B cell (primary cell): ENCODE data around the gene MAD1L1. TPM values are rescaled to one million over a fixed set of nuclear protein-coding genes. Genes with fewer than 3 reads are reported as not detected.

Experiments
- ATAC-seq: fragments of 200-7000 bp; cut with Tn5 transposase; one replicate; pipeline ENCODE4 v1.10.0; 2021; ENCODE audit warnings: low read depth, mild to moderate bottlenecking, moderate number of reproducible peaks, moderate library complexity
- CTCF ChIA-PET: fragments of 350-600 bp; sonication (Branson Sonifier 250); formaldehyde crosslinking; loops from one replicate; lab custom pipeline; 2021; ENCODE audit warnings: antibody characterized with exemption, inconsistent platforms; lab: Charles Lee
- POLR2A ChIA-PET: fragments of 350-600 bp; sonication (Branson Sonifier 250); formaldehyde crosslinking; loops from one replicate; lab custom pipeline; 2021; ENCODE audit warnings: antibody characterized with exemption; lab: Charles Lee
- DNase-seq: peaks from one replicate; pipeline ENCODE4 v3.0.0; 2013
- H2AFZ ChIP-seq: 2 replicates; pipeline ENCODE4 v1.6.1; 2012; ENCODE audit warnings: mild to moderate bottlenecking, low read depth, low read length; ENCODE audit not compliant: insufficient read depth, poor library complexity, severe bottlenecking
- H3K27ac ChIP-seq, 2 donors: 1 replicate in 1 of 2; 2 replicates in 1 of 2; pipeline ENCODE4 v1.5.1; 2012 to 2013; ENCODE audit warnings: low read length in 2 of 2, mild to moderate bottlenecking in 2 of 2, moderate library complexity in 1 of 2
- H3K27me3 ChIP-seq, 4 experiments: fragments of 200-600 bp in 1 of 4; sonication (generic) in 1 of 4; replicated peaks in 1 of 4; 1 replicate in 2 of 4; 2 replicates in 2 of 4; pipeline versions ENCODE4 v1.6.1 to v1.7.0; 2013 to 2016; ENCODE audit warnings: low read length in 3 of 4, mild to moderate bottlenecking in 2 of 4, mixed read lengths in 1 of 4, moderate library complexity in 1 of 4; ENCODE audit not compliant: insufficient read depth in 4 of 4, control insufficient read depth in 3 of 4; ENCODE audit errors: control extremely low read depth in 1 of 4
- H3K36me3 ChIP-seq, 2 experiments: replicated peaks in 1 of 2; 1 replicate in 1 of 2; 2 replicates in 1 of 2; pipeline versions ENCODE4 v1.6.1 to v1.7.1; 2013; ENCODE audit warnings: low read length in 1 of 2; ENCODE audit not compliant: insufficient read depth in 2 of 2, control insufficient read depth in 1 of 2; ENCODE audit errors: control extremely low read depth in 1 of 2, extremely low read depth in 1 of 2
- H3K4me1 ChIP-seq, 2 donors: fragments of 200-600 bp in 1 of 2; sonication (generic) in 1 of 2; 1 replicate in 1 of 2; 2 replicates in 1 of 2; pipeline versions ENCODE4 v1.5.1 to v1.6.1; 2013 to 2017; ENCODE audit warnings: low read length in 2 of 2; ENCODE audit not compliant: control insufficient read depth in 2 of 2, insufficient read depth in 2 of 2
- H3K4me2 ChIP-seq: replicated peaks from 2 replicates; pipeline ENCODE3; 2012; ENCODE audit warnings: mild to moderate bottlenecking, low read depth, low read length; ENCODE audit not compliant: poor library complexity, severe bottlenecking
- H3K4me3 ChIP-seq, 5 experiments: fragments of 200-600 bp in 1 of 5; sonication (generic) in 1 of 5; 1 replicate in 3 of 5; 2 replicates in 2 of 5; pipeline versions ENCODE4 v1.5.1 to v1.7.0; 2011 to 2016; ENCODE audit warnings: low read length in 4 of 5, mild to moderate bottlenecking in 4 of 5, low read depth in 2 of 5, control low read depth in 1 of 5, moderate library complexity in 1 of 5; ENCODE audit not compliant: insufficient read depth in 1 of 5; ENCODE audit errors: control extremely low read depth in 1 of 5, extremely low read depth in 1 of 5
- H3K79me2 ChIP-seq: fragments of 200-600 bp; sonication (generic); one replicate; pipeline ENCODE4 v1.6.0; 2016; ENCODE audit warnings: low read length; ENCODE audit not compliant: control insufficient read depth, insufficient read depth
- H3K9ac ChIP-seq: fragments of 200-600 bp; sonication (generic); 2 replicates; pipeline ENCODE4 v1.6.1; 2017; ENCODE audit warnings: mild to moderate bottlenecking, low read length, moderate library complexity
- H3K9me3 ChIP-seq, 3 donors: one replicate each; pipeline versions ENCODE4 v1.6.1 to v1.7.1; 2013; ENCODE audit warnings: low read length in 2 of 3; ENCODE audit not compliant: control insufficient read depth in 2 of 3, insufficient read depth in 1 of 3; ENCODE audit errors: control extremely low read depth in 1 of 3
- H4K20me1 ChIP-seq: 2 replicates; pipeline ENCODE4 v1.6.0; 2012; ENCODE audit warnings: mild to moderate bottlenecking, low read length; ENCODE audit not compliant: insufficient read depth, control insufficient read depth, poor library complexity, severe bottlenecking
- H3K27ac Mint-ChIP-seq: one replicate; pipeline ENCODE4 v1.8.0; 2021; ENCODE audit warnings: mixed read lengths
- H3K27me3 Mint-ChIP-seq: one replicate; pipeline ENCODE4 v1.8.0; 2021; ENCODE audit warnings: mixed read lengths
- H3K4me1 Mint-ChIP-seq: one replicate; pipeline ENCODE4 v1.8.0; 2021; ENCODE audit warnings: mixed read lengths
- H3K4me3 Mint-ChIP-seq: one replicate; pipeline ENCODE4 v1.8.0; 2021; ENCODE audit warnings: mixed read lengths
- H3K9me3 Mint-ChIP-seq: one replicate; pipeline ENCODE4 v1.8.0; 2022; ENCODE audit warnings: mixed read lengths; ENCODE audit not compliant: insufficient read depth
- EZH2 ChIP-seq: IDR thresholded peaks from 2 replicates; pipeline ENCODE4 v1.6.1; 2012; ENCODE audit warnings: borderline replicate concordance, low read depth, mild to moderate bottlenecking, moderate library complexity, low read length; ENCODE audit not compliant: insufficient read depth, poor library complexity, severe bottlenecking
- WGBS: methylation state at CpG from one replicate; pipeline ENCODE4 v1.1.5; 2013; ENCODE audit warnings: missing lambda C conversion rate; ENCODE audit not compliant: insufficient coverage; 5-methylcytosine and 5-hydroxymethylcytosine counted together
- intact Hi-C: fragments of 100-400 bp; cut with micrococcal nuclease; formaldehyde crosslinking; loops from one replicate; pipeline ENCODE4 v1.10.0; 2022
- polyA plus RNA-seq: library from polyadenylated mRNA; depleted of rRNA; stranded (reverse); fragments of >200 nt; gene quantifications from 2 replicates; pipeline ENCODE4 v1.2.3, GENCODE V29; 2012
- total RNA-seq, 2 donors: library from RNA; stranded (reverse); fragments of 120-200 nt in 1 of 2; gene quantifications; 1 replicate in 1 of 2; 2 replicates in 1 of 2; pipeline versions ENCODE4 v1.2.3 to v1.2.4, GENCODE V29; 2013 to 2022
- TF ChIP-seq, protein P1 (sequence below): fragments of 200-600 bp; IDR thresholded peaks from one replicate; pipeline ENCODE4 v1.8.0; 2022; ENCODE audit warnings: antibody characterized with exemption, mild to moderate bottlenecking

The MAD1L1 gene
- total and polyA plus RNA-seq, 2 donors (not counting 1 experiment from before 2014, with no cell fraction given) = 86.7 to 110 TPM

DNA sequence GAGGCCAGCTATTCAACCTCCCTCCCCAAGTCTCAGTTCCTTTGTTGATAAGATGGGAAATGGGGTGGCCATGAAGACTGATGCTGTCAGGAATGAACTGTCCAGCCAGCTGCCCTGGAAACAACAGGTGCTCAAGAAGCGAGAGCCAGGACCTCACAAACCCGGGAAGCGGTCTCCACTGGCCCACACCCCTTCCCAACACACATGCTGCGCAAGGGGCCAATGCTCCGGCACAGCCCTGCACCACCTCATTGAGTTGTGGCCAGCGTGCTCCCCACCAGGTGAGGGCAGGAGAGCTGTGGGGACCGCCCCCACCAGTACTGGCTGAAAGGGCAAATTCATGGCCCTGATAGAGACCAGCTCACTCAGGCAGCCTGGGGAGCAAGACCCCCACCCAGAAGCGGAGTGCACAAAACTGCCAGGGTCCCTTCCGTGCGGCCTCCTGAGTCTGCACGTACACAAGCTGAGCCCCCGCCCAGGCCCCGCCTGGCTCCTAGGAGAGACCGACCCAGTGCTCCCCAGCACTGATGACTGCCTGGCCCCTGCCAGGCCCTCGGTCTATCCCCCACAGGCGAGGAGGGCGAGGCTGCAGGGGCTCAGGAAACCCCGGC lies 216.6 kb downstream of the MAD1L1 start:
- Mint-ChIP-seq H3K4me3 (no peak overlapping the region), H3K9me3 (no peaks in the 10 kb centered on the region), H3K27me3 (no peaks in the 10 kb centered on the region), H3K4me1 (peaks cover 35% of the 10 kb centered on the region), H3K27ac (no peak overlapping the region)
- 98% methylated on average over 17 of the region's 18 CpGs for WGBS
- ChIA-PET CTCF (interaction anchor here (0.6 to 1.4 kb wide), 4 partner anchors 22 to 332 kb away, joined by 3 to 5 read pairs (median 4); no protein-coding TSS in a partner anchor), POLR2A (no interaction called here)
- intact Hi-C loops = loop anchor here (5.0 kb wide), 1 partner anchor 86 kb away; no protein-coding TSS in a partner anchor
- H3K4me2 ChIP-seq = no peak overlapping the region
- peaks cover 4% of the 10 kb centered on the region for H3K79me2 ChIP-seq
- H3K27ac ChIP-seq = no peak overlapping the region
- TF ChIP-seq, protein P1, sequence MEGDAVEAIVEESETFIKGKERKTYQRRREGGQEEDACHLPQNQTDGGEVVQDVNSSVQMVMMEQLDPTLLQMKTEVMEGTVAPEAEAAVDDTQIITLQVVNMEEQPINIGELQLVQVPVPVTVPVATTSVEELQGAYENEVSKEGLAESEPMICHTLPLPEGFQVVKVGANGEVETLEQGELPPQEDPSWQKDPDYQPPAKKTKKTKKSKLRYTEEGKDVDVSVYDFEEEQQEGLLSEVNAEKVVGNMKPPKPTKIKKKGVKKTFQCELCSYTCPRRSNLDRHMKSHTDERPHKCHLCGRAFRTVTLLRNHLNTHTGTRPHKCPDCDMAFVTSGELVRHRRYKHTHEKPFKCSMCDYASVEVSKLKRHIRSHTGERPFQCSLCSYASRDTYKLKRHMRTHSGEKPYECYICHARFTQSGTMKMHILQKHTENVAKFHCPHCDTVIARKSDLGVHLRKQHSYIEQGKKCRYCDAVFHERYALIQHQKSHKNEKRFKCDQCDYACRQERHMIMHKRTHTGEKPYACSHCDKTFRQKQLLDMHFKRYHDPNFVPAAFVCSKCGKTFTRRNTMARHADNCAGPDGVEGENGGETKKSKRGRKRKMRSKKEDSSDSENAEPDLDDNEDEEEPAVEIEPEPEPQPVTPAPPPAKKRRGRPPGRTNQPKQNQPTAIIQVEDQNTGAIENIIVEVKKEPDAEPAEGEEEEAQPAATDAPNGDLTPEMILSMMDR = no peak
- TF ChIP-seq EZH2 = no peak
- H4K20me1 ChIP-seq = no peaks in the 10 kb centered on the region
- no peak overlapping the region for H2AFZ ChIP-seq
- H3K9ac ChIP-seq = no peak overlapping the region
- no peak overlapping the region for H3K4me3 ChIP-seq
- peaks cover 0 to 3% of the 10 kb centered on the region in 2 experiments for H3K36me3 ChIP-seq
- ATAC-seq = no peak
- H3K9me3 ChIP-seq = no peaks in the 10 kb centered on the region
- H3K27me3 ChIP-seq = no peaks in the 10 kb centered on the region
- peaks cover 28 to 31% of the 10 kb centered on the region in 2 donors for H3K4me1 ChIP-seq
- DNase-seq = no peak

DNA sequence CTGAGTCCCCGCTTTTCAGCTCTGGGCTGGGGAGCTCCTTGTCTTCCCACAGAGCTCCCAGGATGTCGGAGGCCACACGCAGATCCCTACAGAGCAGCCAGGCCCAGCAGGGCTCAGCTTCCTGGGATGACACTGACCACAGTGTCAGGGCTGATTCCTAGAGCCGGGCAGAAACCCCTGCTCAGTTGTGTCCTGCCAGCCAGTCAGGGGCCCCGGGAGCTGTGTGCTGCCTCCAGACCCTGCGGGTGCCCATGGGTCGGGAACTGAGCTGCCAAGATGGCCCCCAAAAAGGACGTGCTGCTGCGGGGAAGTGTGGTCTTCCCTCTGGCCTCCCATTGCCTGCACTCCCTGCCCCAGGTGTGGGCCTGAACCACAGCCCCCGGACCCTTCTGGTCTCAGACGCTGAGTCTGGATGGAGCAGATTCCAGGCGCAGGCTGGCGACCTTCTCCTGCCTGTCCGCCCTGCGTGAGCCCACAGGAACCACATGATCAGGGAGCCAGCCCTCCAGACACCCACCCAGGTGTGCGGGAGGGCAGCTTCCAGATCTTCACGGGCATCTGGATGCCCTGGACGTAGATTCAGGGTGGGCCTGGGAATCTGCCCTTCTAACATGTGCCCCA lies 217.4 kb downstream of the MAD1L1 start:
- no peak overlapping the region for H3K4me3 Mint-ChIP-seq
- H3K36me3 ChIP-seq = peaks cover 0 to 3% of the 10 kb centered on the region in 2 experiments
- H3K9me3 Mint-ChIP-seq = no peaks in the 10 kb centered on the region
- TF ChIP-seq EZH2 = no peak
- TF ChIP-seq, protein P1 = no peak
- no peak overlapping the region for H3K27ac Mint-ChIP-seq
- no peak overlapping the region for H2AFZ ChIP-seq
- H3K4me1 ChIP-seq = peaks cover 21 to 23% of the 10 kb centered on the region in 2 donors
- WGBS = 98% methylated on average over 18 of the region's 18 CpGs
- intact Hi-C loops = loop anchor here (5.0 kb wide), 1 partner anchor 87 kb away; no protein-coding TSS in a partner anchor
- DNase-seq (no peak), ATAC-seq (no peak)
- POLR2A ChIA-PET = no interaction called here
- H3K27me3 ChIP-seq = no peaks in the 10 kb centered on the region
- H3K79me2 ChIP-seq = no peaks in the 10 kb centered on the region
- H3K27ac ChIP-seq = no peak overlapping the region
- no peaks in the 10 kb centered on the region for H3K9me3 ChIP-seq
- CTCF ChIA-PET = no interaction called here
- no peak overlapping the region for H3K9ac ChIP-seq
- no peak overlapping the region for H3K4me3 ChIP-seq
- no peak overlapping the region for H3K4me2 ChIP-seq
- H4K20me1 ChIP-seq = no peaks in the 10 kb centered on the region
- peaks cover 28% of the 10 kb centered on the region for H3K4me1 Mint-ChIP-seq
- H3K27me3 Mint-ChIP-seq = no peaks in the 10 kb centered on the region
